T-helper 1 cell treated with Interleukin-12 subunit alpha and Interleukin-12 subunit beta and Interleukin-4 antibody, amounts not matched to agents 30 ng/mL and 1 ng/mL, for 36 hours (primary cell): Measurements from ENCODE around the gene PID1. TPM values are rescaled to one million over a fixed set of nuclear protein-coding genes. Genes with fewer than 3 reads are reported as not detected.
"Not testable (repeated sequence)": the region's sequence is repeated elsewhere in the genome, so short reads cannot be mapped to it uniquely, and the experiment has no call there.

ENCODE experiments used
- intact Hi-C: fragments of 100-400 bp; cut with micrococcal nuclease; formaldehyde crosslinking; loops from one replicate; pipeline ENCODE4 v1.15.1; 2024
- total RNA-seq: library from RNA; stranded (reverse); gene quantifications from 2 replicates; pipeline ENCODE4 v1.2.3, GENCODE V29; 2022

The PID1 gene
- total RNA-seq, 1 donor from 2014 or later, result not detected

DNA sequence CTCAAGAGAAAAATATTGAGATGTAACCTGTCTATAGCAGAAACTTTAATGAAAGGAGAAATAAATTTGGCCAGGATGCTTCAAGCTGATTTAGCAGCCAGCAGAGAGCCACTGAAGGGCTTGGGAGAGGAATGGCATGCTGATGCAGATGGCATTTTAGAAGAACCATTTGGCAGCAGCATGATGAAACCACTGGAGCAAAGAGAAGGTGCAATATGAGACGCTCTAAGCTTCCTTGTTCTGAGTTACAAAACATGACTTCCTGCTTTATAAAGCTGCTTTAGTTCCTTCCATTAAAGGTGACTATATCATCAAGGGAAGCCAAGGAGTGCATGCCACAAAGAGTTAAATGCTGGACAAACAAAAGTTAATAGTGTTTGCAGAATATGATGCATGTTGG is 189.7 kb downstream of the PID1 start:
- intact Hi-C loops, result no loop called here

DNA sequence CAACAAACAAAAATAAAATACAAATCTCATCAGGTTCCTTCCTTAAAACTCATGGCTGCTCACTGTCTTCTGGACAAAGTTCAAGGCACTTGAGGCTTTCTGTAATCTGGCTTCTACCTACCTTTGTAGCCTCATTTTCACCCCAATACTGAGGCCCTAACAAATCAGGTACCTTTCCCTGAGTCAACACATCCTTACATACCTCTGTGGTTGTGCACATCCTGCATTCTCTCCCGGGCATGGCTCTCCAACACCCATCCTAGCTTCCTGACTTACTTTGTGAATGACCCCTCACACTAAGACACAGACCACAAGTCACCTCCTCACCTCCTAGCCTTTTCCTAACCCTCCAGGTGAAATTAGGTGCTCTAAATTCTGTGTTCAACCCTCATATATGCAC is 190.9 kb downstream of the PID1 start:
- intact Hi-C loops, result no loop called here

DNA sequence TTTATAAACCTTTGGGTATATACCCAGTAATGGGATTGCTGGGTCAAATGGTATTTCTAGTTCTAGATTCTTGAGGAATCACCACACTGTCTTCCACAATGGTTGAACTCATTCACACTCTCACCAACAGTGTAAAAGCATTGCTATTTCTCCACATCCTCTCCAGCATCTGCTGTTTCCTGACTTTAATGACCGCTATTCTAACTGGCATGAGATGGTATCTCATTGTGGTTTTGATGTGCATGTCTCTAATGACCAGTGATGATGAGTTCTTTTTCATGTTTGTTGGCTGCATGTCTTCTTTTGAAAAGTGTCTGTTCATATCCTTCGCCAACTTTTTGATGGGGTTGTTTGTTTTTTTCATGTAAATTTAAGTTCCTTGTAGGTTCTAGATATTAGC is 194.2 kb downstream of the PID1 start:
- intact Hi-C loops, result not testable (repeated sequence)

DNA sequence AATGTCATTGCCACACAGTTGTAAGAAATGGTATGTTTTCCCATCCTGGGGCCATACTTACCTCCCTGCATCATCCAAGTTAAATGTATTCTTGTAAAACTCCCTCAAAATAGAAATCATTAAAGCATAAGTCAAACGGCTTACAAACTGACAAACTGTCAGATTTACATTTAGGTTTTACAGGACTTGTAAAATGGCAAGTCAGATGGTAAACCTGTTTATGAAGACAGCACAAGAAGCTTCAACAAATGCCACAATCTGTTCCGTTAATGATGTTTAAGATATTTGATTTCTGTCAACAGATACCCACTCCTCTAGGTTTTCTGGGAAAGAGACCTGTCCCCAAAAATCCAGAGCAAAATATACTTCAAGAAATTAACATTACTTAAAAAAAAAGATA is 197.2 kb downstream of the PID1 start:
- intact Hi-C loops, result no loop called here

DNA sequence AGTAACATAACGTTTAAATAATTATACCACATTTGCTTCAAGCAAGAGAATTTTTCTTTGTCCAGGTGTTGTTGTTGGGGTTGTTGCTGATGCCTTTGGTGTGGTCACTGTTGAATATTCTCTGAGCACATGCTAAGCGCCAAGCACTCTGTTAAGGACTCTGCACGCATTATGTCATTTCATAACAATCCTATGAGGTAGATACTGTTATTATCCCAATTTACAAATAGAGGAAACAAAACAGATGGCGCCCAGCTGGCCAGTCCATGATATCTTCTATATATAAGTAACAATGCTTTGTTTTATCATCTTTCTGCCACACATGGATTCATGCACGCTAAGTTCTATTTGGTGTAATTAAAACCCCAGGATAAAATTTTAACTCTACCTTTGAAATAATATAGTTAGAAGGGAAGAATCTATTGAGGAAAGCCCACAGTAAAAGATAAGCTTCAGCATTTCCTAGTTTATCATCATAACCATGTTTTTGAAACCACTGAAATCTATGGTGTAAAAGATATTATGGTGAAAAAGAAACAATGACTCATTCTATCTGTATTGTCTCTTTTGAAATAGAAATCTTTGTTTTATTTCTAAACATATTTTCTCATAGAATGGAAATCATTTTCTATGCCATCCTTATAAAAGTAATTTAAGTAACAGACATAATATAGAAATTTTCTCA is 199.7 kb downstream of the PID1 start:
- intact Hi-C loops, result no loop called here

DNA sequence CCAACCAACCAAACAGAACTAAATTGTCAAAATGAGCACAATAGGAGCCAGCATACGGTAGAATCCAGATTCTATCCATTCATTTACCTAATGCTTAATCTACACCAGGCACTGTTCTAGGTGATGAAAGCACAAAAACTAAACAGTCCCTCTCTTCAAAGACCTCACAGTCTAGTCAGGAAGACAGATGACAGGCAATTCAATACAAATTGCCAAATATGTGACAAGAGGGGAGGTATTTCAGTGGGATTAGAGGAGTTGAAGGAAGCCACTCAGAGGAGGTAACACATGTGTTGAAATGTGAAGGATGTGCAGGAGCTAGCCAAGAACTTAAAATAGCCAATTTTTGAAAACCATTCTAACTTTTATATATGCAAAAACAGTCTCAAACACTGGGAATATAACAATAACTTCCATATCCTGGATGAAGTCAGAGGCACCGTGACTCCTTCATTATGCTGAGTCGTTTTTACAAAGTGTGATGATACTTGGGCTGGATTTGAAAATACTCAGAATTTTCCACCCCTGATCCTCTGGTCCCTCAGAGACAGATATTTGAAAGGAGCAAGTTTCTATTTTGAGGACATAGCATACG is 204.9 kb downstream of the PID1 start:
- intact Hi-C loops, result no loop called here

DNA sequence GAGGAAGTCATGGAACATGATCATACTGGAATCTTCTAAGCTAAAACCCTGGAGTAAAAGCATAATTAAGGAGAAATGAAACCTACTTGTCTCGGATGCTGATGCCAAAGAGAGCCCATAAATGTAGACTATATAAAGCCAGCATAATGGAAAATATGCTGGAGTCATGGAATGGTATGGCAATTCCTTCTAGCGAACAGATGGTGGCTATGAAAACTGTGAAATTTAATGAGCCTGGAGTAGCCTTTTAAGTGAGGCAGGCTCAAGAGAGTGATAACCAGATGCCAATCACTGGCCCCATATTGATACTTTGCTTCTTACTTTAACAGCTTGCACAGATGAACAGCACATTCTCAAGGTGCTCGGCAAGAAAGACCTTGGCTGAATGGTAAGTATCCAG is 206.3 kb downstream of the PID1 start:
- intact Hi-C loops, result no loop called here

DNA sequence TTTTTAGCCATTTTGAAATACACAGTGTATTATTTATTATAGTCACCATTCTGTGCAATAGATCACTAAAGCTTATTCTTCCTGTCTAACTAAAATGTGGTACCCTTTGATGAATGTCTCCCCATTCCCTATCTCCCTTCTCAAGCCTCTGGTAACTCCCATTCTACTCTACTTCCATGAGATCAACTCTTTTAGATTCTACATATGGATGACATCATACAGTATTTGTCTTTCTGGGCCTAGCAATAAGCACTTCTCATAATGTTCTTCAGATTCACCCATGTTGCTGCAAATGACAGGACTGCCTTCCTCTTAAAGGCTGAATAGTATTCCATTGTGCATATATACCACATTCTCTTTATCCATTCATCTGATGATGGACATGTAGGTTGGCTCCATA is 210.9 kb downstream of the PID1 start:
- intact Hi-C loops, result no loop called here

DNA sequence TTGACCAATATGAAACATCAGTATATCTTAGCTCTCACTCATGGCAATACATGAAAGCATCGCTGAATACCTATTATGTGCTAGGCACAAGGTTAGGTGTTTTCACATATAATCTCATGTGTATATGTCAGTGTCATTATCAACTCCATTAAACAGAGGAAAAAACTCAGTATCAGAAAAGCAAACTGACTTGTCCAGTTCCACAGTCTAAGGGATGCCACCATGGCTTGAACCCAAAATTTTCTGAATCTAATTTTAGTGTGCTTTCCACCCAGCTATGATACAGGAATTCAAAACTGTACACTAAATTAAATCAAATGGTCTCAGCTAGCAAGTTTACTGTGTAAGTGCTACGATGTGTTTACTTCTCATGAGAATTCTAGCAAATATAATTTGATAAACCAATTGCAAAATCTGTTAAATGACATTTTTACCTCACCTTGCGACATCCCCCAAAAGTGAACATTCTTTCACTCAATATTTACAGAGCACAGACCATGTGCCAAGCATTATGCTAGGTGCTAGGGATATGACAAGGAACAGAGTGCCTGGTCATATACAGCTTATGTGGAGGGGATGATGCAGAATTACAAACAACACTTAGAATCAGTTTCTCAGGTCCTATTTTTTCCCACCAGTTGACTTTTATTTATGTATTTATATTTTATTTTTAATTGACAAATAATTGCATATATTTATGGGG is 211.6 kb downstream of the PID1 start:
- intact Hi-C loops, result no loop called here

DNA sequence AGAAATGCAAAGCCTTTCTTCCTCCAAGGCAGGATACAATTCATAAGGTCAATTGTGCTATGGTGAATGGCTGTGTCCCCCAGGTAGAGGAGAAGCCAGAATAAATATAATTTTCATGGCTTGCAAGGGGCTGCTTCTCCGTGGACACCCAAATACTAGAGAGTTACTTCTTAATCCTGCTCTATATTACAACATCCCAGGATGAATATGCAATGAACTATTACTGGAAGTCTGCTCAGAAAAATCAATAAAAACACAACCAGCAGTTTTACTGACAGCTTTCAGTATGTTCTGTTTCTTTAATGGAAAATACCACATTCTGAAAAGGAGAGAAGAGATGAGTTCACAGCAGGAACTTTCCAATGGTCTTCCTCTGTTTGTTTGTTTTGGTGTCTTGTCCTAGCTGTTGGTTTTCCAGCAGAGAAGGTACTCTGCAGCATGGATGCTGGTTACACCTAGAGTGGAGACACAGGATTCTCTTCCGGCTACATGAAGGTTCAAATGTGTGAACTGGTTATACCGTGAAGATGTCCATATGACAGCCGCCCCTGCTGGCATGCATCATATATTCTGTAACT is 213.0 kb downstream of the PID1 start:
- intact Hi-C loops, result no loop called here

DNA sequence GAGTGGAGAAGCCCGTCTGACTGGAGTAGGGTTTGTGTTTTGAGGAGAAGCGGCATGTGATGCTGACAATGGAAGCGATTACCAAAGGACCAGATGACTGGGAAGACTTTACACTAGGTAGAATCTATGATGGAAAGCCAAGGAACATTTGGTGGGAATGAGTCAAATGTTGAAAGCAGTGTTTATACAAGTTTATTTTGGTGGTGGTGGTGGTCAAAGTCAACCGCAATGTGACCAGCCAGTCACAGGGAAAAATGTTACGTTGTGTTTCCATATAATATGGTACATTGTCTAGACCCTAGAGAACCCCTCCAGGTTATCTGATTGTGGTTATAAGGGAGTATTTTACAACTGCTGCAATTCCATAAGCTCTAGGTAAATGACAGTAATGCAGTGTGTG is 216.8 kb downstream of the PID1 start:
- intact Hi-C loops, result no loop called here

DNA sequence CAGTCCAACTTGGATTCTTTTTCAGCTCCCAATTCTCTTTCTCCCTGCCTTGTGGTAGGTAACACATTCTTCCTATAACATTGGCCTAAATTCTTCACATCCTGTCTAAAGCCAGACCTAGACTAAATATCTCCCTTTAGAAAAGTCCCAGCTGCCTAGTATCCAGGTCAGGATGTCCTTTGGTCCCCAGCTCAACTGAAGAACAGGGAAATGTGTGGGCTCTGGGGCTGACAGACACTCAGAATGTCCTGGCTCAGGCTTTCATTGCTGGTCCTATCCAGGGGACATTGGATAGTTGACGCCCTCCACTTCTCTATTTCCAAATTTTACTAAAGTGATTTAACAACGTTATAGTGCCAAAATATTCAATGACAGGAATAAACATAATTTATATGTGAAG is 219.3 kb downstream of the PID1 start:
- intact Hi-C loops, result no loop called here

DNA sequence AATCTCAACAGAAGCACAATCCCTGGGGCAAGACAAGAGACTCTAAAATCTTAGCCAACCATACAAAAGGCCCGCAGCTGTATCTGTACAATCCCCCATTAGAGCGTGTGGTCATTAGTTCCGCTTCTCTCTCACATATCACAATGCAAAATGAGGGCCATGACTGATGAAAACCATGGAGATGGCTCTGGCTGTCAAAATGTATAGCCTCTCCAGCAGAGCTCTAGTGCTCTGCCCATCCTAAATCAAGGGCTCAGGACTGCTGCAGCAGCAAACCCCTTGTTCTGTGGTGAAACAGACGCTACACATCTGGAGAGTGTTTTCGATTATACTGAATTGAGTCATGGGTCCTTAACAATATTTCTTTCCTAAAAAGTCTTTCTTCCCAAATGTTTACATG is 221.0 kb downstream of the PID1 start:
- intact Hi-C loops, result no loop called here

DNA sequence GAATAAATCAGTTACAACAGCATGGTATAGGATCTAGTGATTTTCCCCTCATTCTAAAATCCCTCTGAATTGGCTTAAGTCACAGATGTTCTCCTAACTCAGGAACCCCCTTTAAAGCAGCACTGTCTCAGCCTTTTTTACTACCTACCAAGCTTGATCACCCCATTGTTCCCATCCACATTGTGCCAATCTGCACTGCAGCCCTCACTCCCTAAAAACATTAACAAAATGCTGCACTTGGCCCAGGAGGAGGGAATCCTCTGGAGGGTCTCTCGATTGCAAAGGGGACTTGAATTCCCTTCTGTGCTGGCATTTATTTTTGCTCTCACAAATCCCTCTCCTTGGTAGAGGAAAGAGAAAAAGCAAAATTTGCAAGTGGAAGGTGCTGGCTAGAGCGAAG is 223.0 kb downstream of the PID1 start:
- intact Hi-C loops, result no loop called here

DNA sequence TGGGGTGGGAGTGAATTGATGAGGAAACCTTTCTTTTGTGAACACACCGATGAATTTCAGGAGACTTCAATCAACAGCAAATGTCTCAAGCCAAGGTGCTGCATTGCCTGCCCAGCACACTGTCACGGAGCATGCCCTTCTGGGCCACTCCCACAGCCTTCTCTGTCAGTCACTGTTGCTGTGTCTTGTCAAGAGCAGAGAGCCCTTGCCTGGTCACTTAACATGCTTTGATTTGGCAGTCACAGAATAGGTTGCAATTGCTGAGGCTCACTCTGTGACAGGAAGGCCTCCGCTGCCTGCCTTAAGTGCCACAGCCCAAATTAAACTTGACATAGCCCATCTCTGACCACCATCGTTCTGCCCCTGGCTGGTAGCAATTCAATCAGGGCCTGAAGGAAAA is 225.4 kb downstream of the PID1 start:
- intact Hi-C loops, result no loop called here

DNA sequence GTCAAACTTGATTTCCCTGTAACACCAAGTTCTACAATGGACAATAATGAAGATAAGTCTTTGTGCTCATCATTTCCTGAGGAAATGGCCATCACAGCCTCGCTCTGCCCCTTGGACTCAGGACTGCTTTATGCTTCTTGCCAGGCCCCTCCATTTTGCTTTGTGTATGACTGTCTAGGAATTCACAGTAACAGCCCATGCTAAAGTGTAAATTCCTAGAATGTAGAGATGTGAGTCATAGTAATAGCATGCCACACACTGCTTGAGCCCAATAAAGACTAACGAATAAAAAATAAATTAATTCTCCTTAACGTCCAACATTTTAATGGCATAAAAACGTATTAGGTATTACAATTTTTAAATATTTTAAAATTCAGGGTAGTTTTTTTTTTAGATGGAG is 226.5 kb downstream of the PID1 start:
- intact Hi-C loops, result no loop called here

DNA sequence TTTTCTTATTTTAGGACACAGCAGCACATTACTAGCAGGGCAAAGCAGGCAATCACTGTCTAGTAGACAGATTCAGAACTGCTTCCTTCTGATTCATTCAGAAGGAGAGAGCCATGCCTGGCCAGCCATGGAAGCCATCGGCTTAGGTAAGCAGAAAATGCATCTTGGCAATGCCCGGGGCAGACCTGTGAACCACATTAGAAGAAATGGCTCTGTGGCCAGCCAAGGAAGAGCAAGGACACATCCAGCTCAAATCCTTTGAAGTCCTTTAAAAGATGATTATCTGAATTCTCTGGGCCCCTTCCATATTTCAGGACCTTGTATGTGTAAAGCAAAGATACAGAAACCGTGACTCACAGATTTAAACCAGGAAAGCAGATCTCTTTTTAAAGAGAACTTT is 227.4 kb downstream of the PID1 start:
- intact Hi-C loops, result no loop called here

DNA sequence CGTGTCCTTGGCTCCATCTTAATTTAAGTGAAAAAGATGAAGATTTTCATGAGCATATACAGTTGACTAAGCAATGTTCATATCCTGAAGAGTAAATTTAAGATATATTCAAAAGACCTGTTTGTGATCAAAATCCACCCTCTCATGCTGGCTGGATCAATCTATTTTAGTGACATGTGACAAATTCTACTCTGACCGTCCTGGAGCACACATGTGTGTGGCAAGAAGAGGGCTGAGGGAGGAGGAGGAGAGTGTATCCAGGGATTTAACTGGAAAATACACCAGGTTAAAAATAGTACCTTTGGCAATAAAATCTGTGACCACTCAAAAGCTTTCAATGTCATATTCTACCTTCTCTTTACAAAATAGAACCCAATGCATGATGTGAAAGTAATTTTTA is 228.7 kb downstream of the PID1 start:
- intact Hi-C loops, result no loop called here

DNA sequence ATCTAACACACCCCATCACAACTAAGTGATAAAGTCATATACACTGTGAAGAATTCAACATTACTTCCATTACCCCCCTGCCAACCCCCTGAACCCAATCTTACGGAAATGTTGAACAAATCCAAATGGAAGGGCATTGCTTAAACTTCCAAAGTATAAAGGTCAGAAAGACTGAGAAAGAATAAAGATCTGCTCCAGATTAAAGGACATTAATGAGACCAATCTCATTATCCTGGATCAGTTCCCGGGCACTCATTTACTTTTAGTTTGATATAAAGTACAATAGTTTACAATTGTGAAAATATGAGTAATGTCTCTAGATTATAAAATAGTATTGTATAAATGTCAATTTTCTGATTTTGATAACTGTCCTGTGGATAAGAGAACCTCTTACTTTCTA is 229.4 kb downstream of the PID1 start:
- intact Hi-C loops, result no loop called here

DNA sequence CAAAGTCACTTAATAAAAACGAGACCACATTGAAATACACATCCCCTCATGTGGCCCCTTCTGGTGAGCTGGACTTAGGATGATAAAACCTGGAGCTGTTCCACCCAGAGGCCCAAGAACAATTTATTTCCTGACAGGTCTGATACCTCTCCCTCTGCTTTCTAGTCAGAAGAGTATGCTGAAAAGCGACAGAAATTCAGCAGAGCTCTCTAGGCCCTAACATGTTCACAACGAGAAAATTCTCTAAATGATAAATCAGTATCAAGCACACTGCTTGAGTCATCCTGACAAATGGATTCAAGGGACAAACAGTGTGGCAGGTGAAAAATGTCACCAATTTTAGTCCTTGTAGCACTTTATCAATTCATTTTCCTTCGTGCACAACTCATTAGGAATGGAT is 233.5 kb downstream of the PID1 start:
- intact Hi-C loops, result no loop called here

DNA sequence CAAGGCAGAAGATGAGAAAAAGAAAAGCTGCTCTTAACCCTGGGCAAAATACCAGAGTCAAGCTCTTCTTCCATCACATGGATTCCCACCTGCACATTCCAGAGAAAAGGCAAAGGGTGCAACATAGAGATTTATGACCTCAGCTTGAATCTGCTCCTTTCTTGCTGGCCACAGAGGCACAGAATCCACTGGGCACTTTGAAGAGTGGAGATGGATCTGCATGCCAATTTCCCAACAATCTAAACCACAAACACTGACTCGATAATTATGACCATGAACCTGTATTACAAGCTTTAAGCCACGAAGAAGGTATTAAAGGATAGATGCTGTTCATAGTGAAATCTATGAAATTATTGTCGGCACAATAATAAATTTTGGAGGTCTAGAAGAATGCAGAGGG is 237.3 kb downstream of the PID1 start:
- intact Hi-C loops, result no loop called here

DNA sequence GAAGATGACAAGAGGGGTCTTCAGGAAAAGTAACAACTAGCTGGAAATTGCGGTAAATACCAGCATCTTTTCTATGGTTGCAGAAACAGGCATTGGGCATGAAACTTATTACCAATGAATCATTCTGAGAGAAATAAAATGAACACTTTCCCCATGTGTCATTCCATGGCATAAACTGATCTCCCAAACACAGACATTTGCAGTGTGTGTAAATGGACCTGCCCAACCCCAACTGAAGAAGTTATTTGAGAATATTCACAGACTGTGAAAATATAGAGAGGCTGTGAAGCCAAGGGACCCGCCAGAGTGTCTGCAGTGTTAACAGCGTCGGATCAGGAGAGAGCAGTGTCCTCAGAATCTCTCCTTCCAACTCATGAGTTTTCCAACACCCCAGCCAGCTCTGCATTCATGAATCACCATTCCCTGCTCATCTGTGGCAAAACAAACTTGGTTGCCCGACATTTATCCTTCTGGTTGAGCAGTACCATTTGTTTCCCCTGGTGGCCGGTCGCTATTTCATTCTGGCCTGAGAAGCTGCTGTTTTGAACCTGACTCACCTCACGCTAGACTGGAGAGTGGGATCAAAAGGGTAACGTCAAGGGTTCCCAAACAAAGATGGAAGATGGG is 238.4 kb downstream of the PID1 start:
- intact Hi-C loops, result no loop called here
